Loucy (cell line): ENCODE measurements around the gene WIPF2.

Source experiments
- CTCF ChIP-seq: fragments of 200-600 bp; sonication (generic); conservative IDR thresholded peaks from 2 replicates; pipeline ENCODE4 v1.5.1; 2014; ENCODE audit warnings: mild to moderate bottlenecking, antibody characterized with exemption, low read length
- EZH2phosphoT487 ChIP-seq: fragments of 200-600 bp; IDR thresholded peaks from 2 replicates; pipeline ENCODE4 v1.6.1; 2018; ENCODE audit warnings: antibody characterized with exemption, mild to moderate bottlenecking, moderate library complexity, borderline replicate concordance

DNA sequence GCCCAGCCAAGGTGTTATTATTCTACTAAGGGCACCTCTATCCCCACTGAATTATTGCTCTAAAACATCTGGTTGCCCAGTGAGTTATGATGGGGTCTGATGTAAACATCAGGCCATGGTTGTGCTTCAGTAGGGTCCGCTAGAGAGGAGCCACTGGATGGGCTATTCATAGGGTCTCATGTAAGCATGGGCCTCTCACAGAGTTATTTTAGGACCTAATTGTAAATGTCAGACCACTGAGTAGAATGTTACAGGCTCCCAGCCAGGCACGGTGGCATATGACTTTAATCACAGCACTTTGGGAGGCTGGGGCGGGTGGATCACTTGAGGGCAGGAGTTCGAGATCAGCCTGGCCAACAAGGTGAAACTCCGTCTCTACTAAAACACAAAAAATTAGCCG, 36.5 kb upstream of the WIPF2 start:
- TF ChIP-seq CTCF (no peak), EZH2phosphoT487 (no peak)
